GF-D8 (cell line): ENCODE results near the gene ISG20.

Experiments used
- DNase-seq: peaks from one replicate; lab custom pipeline; 2025; lab: John Stamatoyannopoulos, UW

ISG20 gene

GRCh38 chr15:88654430-88655102 lies 15.8 kb downstream of the ISG20 start:
- DNase-seq, result no peak

- DNase-seq, result no peak
Observed at GRCh38 chr15:88655103-88655553, 16.3 kb downstream of the ISG20 start.

- no peak for DNase-seq
Observed at GRCh38 chr15:88655800-88656488, 17.1 kb downstream of the ISG20 start.

DNA sequence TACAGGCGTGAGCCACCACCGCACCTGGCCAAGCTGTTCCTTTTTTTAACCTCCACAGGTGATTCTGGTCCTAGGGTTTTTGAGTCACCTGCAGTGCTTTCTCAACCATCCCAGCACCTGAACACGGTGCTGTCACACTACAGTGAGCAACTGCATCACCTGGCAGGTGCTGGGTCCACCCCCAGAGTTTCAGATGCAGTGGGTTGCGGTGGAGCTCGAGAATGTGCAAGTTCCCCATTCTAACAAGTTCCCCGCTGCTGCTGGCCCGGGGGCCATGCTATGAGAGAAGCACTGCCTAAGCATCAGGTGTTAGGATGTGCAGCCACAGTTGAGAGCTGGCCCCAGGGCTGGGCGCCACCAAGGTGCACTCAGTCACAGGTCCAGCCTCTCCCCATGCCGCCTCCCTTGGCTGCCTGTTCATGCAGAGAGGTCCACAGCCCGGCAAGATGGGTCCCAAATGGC lies 18.0 kb downstream of the ISG20 start:
- DNase-seq, result no peak

GRCh38 chr15:88657326-88658069 lies 18.7 kb downstream of the ISG20 start:
- DNase-seq, result no peak

- no peak for DNase-seq
Observed at GRCh38 chr15:88658070-88658965, 19.5 kb downstream of the ISG20 start.

GRCh38 chr15:88658972-88659931 lies 20.4 kb downstream of the ISG20 start:
- DNase-seq, result no peak

DNA sequence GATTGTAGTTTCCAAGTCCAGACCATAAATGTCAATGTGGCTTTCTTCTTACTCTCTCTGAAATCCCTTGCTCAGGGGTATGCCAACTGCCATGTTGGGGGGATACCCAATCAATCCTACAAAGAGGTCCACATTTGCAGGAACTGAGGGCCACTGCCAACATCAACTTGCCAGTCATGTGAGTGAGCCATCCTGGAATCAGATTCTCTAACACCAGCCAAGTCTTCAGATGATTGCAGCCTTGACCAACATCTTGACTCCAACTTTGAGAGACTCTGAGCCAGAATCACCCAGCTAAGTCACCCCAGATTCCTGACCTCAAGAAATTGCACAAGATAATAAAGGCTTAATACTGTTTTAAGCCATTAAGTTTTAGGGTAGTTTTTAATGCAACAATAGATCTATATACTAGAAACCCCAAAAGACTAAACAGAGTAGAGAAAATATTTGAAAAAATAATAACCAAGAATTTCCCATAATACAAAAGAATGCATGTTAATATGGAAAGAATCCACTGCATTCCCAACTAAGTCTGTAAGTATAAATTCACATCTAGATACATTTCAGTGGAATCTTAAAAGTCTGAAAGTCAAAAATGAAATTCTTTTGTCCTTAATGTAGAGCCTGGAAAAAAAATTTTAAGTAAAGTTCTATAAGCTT lies 22.4 kb downstream of the ISG20 start:
- no peak for DNase-seq

DNA sequence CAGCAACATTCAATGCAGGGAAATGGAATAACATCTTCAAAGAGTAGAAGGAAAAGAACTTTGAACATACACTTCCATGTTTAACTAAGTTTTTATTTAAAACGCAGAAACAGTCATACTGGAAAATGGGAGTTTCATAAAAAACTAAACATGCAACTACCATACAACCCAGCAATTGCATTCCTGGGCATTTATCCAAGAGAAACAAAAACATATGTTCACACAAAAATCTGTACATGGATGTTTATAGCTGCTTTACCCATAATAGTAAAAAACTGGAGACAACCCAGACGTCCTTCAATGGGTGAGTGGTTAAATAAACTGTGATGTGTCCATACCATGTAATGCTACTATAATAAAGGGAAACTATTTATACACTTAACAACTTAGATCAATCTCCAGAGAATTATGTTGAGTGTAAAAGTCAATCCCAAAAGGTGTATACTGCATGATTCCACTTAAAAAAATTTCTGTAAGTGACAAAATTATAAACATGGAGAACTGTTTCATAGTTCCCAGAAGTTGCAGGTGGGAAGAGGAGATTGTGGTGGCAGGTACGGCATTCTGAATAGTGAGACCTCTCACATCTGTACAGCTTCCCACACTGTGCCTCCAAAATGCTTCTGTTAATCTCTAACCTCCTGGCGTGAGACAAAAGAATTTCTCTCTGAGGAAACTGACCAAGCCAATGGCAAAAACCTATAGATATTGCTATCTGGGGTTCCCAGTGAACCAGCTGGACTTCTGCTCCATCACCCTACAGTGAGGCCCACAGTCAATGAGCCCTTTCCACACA lies 23.1 kb downstream of the ISG20 start:
- DNase-seq, result no peak

- DNase-seq, result no peak
Observed at GRCh38 chr15:88663141-88663621, 24.4 kb downstream of the ISG20 start.

GRCh38 chr15:88664151-88664778 lies 25.4 kb downstream of the ISG20 start:
- no peak for DNase-seq

DNA sequence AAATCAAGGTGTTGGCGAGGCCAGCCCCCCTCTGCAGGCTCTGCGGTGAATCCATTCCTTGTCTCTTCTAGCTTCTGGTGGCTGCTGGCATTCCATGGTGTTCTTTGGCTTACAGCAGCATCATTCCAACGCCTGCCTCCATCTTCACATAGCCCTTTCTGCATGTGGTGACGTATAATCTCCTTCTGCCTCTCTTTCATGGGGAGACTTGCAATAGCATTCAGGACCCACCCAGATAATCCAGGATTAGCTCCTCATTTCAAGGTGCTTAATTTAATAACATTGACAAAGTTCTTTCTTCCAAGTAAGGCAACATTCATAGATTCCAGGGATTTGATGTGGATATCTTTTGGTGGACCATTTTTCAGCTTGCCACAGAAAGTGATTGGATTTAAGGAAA lies 35.8 kb downstream of the ISG20 start:
- no peak for DNase-seq

GRCh38 chr15:88678755-88679154 lies 39.9 kb downstream of the ISG20 start:
- DNase-seq, result no peak

GRCh38 chr15:88680241-88681001 lies 41.6 kb downstream of the ISG20 start:
- DNase-seq, result no peak

DNA sequence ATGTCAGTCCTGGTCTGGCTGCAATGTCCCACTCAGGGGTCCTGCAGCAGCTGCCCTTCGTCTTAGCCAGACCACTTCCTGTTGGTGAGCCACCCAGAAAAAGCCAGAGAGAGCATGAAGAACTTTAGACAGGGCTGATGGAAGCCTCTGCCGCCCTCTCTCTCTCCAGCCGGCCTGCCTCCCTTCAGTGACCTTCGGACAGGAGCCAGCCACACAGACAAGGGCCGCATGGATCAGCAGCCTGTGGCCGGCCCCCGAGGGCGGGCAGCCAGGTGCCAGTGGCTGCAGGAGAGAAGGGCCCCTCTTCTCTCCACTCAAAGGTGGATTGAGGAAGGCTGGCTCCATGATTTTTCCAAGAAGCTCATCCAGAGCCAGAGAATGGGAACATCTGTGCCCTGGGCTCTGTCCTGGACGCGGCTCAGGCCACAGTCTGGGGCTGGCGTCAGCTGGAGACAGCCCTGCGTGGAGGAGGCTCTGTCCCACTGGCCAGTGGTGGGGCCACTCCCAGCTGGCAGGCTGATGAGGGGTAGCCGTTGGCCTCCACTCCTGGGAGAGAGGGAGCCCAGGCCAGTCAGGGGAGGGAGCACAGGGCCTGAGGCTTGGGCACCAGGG lies 42.9 kb downstream of the ISG20 start:
- DNase-seq, result no peak

- no peak for DNase-seq
Observed at GRCh38 chr15:88684345-88684744, 45.5 kb downstream of the ISG20 start.

DNA sequence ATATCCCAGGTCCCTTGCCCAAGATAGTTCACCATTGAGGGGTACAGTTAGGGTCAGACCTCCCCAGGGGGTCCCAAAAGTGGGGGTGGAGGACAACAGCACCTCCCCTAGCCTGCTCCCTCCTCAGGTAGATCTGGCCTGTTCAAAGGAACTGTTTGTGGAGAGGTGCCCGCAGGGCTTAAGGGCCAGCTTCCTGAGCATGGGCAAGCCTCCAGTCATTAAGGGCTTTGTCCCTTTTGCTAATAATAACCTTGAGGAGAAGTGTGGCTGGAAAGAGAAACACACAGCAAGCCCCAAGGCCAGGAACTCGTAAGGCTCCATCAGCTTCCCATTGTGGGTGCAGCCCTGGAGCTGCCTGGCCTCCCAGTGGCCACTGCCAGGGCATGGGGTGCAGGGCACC lies 47.4 kb downstream of the ISG20 start:
- no peak for DNase-seq
